ENCODE results near the gene GPC5.

The GPC5 gene

GRCh38 chr13:91934354-91934753 is 535.9 kb downstream of the GPC5 start:
- Histone ChIP-seq H3K9me3 (ENCODE audit: control insufficient read depth in 1 of 2, low read length in 2 of 2) (no peaks in the 10 kb centered on the region), H3K4me1 (ENCODE audit: control insufficient read depth in 1 of 2, insufficient read depth in 2 of 2, low read length in 2 of 2) (no peaks in the 10 kb centered on the region), H3K36me3 (ENCODE audit: control insufficient read depth in 1 of 2, insufficient read depth in 2 of 2, low read length in 2 of 2) (no peaks in the 10 kb centered on the region), H3K27me3 (ENCODE audit: low read depth, low read length) (no peaks in the 10 kb centered on the region), H3K27ac (ENCODE audit: low read length) (no peak overlapping the region), H3K4me3 (ENCODE audit: low read depth in 1 of 2, low read length in 2 of 2) (no peak overlapping the region)

DNA sequence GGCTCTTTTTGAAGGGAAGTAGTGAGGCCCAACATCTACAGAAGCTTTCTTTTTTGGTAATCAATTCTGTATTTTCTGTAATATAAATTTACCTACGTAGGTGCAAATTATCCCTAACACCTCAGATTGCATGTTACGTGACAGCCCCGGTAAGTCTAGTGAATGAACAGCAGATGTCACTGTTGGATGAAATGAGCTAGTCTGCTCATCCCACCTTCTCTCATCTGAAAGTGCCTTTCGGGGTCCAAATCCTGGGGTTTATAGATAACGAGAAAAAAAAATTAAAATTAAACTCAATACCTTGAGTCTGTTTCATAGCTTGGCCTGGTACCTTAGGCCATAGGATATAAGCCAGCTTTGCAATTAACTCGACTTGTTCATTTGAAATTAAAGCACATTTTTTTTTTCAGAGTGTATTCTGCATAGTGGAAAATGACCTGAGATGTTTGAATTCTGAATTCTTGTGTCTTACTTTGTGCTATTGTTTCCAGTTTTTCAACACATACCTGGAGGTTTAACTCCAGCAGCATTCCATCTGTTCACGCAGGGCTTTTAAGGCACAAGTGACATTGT is 548.2 kb downstream of the GPC5 start:
- H3K4me1 ChIP-seq (ENCODE audit: control insufficient read depth in 1 of 2, insufficient read depth in 2 of 2, low read length in 2 of 2), result no peaks in the 10 kb centered on the region
- no peaks in the 10 kb centered on the region for H3K36me3 ChIP-seq (ENCODE audit: control insufficient read depth in 1 of 2, insufficient read depth in 2 of 2, low read length in 2 of 2)
- H3K27me3 ChIP-seq (ENCODE audit: low read depth, low read length), result no peaks in the 10 kb centered on the region
- H3K4me3 ChIP-seq (ENCODE audit: low read depth in 1 of 2, low read length in 2 of 2), result no peak overlapping the region
- no peaks in the 10 kb centered on the region for H3K9me3 ChIP-seq (ENCODE audit: control insufficient read depth in 1 of 2, low read length in 2 of 2)
- no peak overlapping the region for H3K27ac ChIP-seq (ENCODE audit: low read length)

- no peaks in the 10 kb centered on the region for H3K27me3 ChIP-seq (ENCODE audit: low read depth, low read length)
- no peaks in the 10 kb centered on the region for H3K4me1 ChIP-seq (ENCODE audit: control insufficient read depth in 1 of 2, insufficient read depth in 2 of 2, low read length in 2 of 2)
- no peaks in the 10 kb centered on the region for H3K9me3 ChIP-seq (ENCODE audit: control insufficient read depth in 1 of 2, low read length in 2 of 2)
These were observed 550.3 kb downstream of the GPC5 start for GRCh38 chr13:91948736-91949135.

GRCh38 chr13:91950803-91951202 is 552.4 kb downstream of the GPC5 start:
- Histone ChIP-seq H3K4me3 (ENCODE audit: low read depth in 1 of 2, low read length in 2 of 2) (no peak overlapping the region), H3K4me1 (ENCODE audit: control insufficient read depth in 1 of 2, insufficient read depth in 2 of 2, low read length in 2 of 2) (no peaks in the 10 kb centered on the region), H3K27me3 (ENCODE audit: low read depth, low read length) (no peaks in the 10 kb centered on the region), H3K27ac (ENCODE audit: low read length) (no peak overlapping the region), H3K36me3 (ENCODE audit: control insufficient read depth in 1 of 2, insufficient read depth in 2 of 2, low read length in 2 of 2) (no peaks in the 10 kb centered on the region), H3K9me3 (ENCODE audit: control insufficient read depth in 1 of 2, low read length in 2 of 2) (no peaks in the 10 kb centered on the region)

More at GRCh38 chr13:91948736-91949135, 550.3 kb downstream of the GPC5 start:
- Histone ChIP-seq H3K36me3 (ENCODE audit: control insufficient read depth in 1 of 2, insufficient read depth in 2 of 2, low read length in 2 of 2) (no peaks in the 10 kb centered on the region), H3K27ac (ENCODE audit: low read length) (no peak overlapping the region), H3K4me3 (ENCODE audit: low read depth in 1 of 2, low read length in 2 of 2) (no peak overlapping the region)

DNA sequence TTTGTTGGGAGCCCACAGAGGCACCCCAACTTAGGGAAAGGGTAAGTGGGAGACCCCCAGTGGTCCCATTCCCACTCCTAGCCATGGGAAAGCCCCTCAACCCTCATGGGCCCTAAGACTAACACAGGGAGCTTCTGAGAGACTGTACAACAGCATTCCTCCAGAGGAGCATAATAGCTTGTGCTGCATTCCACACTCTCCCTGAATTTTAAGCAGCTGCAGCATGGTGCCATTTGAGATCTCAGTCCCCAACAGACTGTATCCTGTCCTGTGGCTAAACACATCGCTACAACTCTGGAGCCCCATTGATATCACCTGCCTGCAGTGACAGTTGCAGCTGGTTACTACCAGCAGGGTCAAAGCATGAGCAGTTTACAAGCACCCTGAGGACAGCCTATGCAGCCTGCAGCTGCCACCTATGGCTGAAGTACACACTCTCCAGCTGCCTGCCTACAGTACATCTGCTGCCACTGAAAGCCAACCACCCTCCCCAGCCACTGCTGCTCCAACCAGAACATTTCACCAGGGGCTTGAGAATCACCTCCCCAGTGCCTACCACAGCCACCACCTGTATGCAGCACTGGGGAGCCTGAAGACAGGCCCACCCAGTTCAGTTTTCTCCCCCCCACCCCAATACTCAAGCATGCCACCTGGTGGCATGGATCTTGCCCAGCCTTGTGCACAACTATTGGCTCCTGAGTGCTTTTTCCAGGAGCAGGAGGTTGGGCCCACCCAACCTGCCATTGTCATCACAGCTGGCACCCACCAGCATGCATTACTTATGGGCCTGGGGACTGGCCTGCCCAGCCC is 557.3 kb downstream of the GPC5 start:
- Histone ChIP-seq H3K27me3 (ENCODE audit: low read depth, low read length) (no peaks in the 10 kb centered on the region), H3K9me3 (ENCODE audit: control insufficient read depth in 1 of 2, low read length in 2 of 2) (no peaks in the 10 kb centered on the region), H3K4me1 (ENCODE audit: control insufficient read depth in 1 of 2, insufficient read depth in 2 of 2, low read length in 2 of 2) (no peaks in the 10 kb centered on the region), H3K4me3 (ENCODE audit: low read depth in 1 of 2, low read length in 2 of 2) (no peak overlapping the region), H3K36me3 (ENCODE audit: control insufficient read depth in 1 of 2, insufficient read depth in 2 of 2, low read length in 2 of 2) (no peaks in the 10 kb centered on the region), H3K27ac (ENCODE audit: low read length) (no peak overlapping the region)

DNA sequence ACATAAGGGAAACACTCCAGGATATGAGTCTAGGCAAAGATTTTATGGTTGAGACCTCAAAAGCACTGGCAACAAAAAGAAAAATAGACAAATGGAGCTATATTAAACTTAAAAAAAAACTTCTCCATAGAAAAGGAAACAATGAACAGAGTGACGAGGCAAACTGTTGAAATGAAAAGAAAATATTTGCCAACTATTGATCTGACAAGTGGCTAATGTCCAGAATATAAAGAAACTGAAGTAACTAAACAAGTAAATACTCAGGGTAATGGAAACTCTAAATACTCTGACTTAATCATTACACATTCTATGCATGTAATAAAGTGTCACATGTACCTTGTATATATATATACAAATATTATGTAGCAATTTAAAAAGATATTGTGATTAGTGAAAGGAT is 562.5 kb downstream of the GPC5 start:
- no peak overlapping the region for H3K27ac ChIP-seq (ENCODE audit: low read length)
- no peak overlapping the region for H3K4me3 ChIP-seq (ENCODE audit: low read depth in 1 of 2, low read length in 2 of 2)
- H3K36me3 ChIP-seq (ENCODE audit: control insufficient read depth in 1 of 2, insufficient read depth in 2 of 2, low read length in 2 of 2), result no peaks in the 10 kb centered on the region
- H3K4me1 ChIP-seq (ENCODE audit: control insufficient read depth in 1 of 2, insufficient read depth in 2 of 2, low read length in 2 of 2), result no peaks in the 10 kb centered on the region
- H3K9me3 ChIP-seq (ENCODE audit: control insufficient read depth in 1 of 2, low read length in 2 of 2), result peaks cover 0 to 2% of the 10 kb centered on the region in 2 donors
- H3K27me3 ChIP-seq (ENCODE audit: low read depth, low read length), result no peaks in the 10 kb centered on the region

GRCh38 chr13:91962946-91963345 is 564.5 kb downstream of the GPC5 start:
- no peaks in the 10 kb centered on the region for H3K36me3 ChIP-seq (ENCODE audit: control insufficient read depth in 1 of 2, insufficient read depth in 2 of 2, low read length in 2 of 2)
- H3K9me3 ChIP-seq (ENCODE audit: control insufficient read depth in 1 of 2, low read length in 2 of 2), result peaks cover 0 to 2% of the 10 kb centered on the region in 2 donors
- H3K4me1 ChIP-seq (ENCODE audit: control insufficient read depth in 1 of 2, insufficient read depth in 2 of 2, low read length in 2 of 2), result no peaks in the 10 kb centered on the region
- no peak overlapping the region for H3K27ac ChIP-seq (ENCODE audit: low read length)
- no peaks in the 10 kb centered on the region for H3K27me3 ChIP-seq (ENCODE audit: low read depth, low read length)
- no peak overlapping the region for H3K4me3 ChIP-seq (ENCODE audit: low read depth in 1 of 2, low read length in 2 of 2)

DNA sequence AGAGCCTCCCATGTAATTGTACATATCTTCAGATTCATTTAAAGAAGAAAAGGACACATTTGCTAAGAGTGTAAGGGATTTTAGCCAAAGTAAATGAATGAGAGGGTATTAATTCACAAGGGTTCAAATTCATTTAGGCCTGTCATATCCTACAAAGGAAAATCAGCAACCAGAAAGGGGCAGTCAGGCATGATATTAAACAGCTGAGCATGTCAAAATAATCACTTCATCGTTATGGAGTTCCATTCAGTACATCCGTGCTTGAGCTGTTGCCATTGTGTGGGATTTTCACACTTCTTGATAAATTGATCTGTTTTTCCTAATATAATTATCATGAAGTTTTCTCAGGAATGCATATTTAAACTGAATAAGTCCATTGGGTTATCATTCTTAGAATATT is 567.1 kb downstream of the GPC5 start:
- H3K9me3 ChIP-seq (ENCODE audit: control insufficient read depth in 1 of 2, low read length in 2 of 2), result peaks cover 0 to 2% of the 10 kb centered on the region in 2 donors
- no peaks in the 10 kb centered on the region for H3K4me1 ChIP-seq (ENCODE audit: control insufficient read depth in 1 of 2, insufficient read depth in 2 of 2, low read length in 2 of 2)
- no peak overlapping the region for H3K27ac ChIP-seq (ENCODE audit: low read length)
- no peak overlapping the region for H3K4me3 ChIP-seq (ENCODE audit: low read depth in 1 of 2, low read length in 2 of 2)
- no peaks in the 10 kb centered on the region for H3K27me3 ChIP-seq (ENCODE audit: low read depth, low read length)
- no peaks in the 10 kb centered on the region for H3K36me3 ChIP-seq (ENCODE audit: control insufficient read depth in 1 of 2, insufficient read depth in 2 of 2, low read length in 2 of 2)

DNA sequence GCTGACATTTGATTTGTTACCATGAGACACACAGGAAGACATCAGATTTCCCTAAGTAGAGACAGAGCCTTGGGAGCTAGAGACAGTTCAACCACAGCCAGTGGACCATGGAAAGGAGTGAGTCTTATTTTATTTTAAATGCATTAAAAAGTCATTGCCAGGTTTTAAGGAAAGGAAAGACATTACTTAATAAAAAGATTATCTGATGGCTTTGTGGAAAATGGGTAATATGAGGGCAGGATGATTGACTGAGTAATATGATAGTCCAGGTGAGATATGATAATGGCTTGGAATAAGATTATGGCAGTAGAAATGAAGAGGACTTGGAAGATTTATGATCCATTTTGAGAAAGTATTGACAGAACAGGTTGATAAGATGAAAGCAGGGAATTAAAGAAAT is 580.1 kb downstream of the GPC5 start:
- no peaks in the 10 kb centered on the region for H3K36me3 ChIP-seq (ENCODE audit: control insufficient read depth in 1 of 2, insufficient read depth in 2 of 2, low read length in 2 of 2)
- H3K4me3 ChIP-seq (ENCODE audit: low read depth in 1 of 2, low read length in 2 of 2), result no peak overlapping the region
- no peak overlapping the region for H3K27ac ChIP-seq (ENCODE audit: low read length)
- peaks cover 0 to 4% of the 10 kb centered on the region in 2 donors for H3K9me3 ChIP-seq (ENCODE audit: control insufficient read depth in 1 of 2, low read length in 2 of 2)
- no peaks in the 10 kb centered on the region for H3K27me3 ChIP-seq (ENCODE audit: low read depth, low read length)
- H3K4me1 ChIP-seq (ENCODE audit: control insufficient read depth in 1 of 2, insufficient read depth in 2 of 2, low read length in 2 of 2), result no peaks in the 10 kb centered on the region

- Histone ChIP-seq H3K9me3 (ENCODE audit: control insufficient read depth in 1 of 2, low read length in 2 of 2) (no peaks in the 10 kb centered on the region), H3K36me3 (ENCODE audit: control insufficient read depth in 1 of 2, insufficient read depth in 2 of 2, low read length in 2 of 2) (no peaks in the 10 kb centered on the region), H3K27me3 (ENCODE audit: low read depth, low read length) (no peaks in the 10 kb centered on the region), H3K4me1 (ENCODE audit: control insufficient read depth in 1 of 2, insufficient read depth in 2 of 2, low read length in 2 of 2) (no peaks in the 10 kb centered on the region), H3K27ac (ENCODE audit: low read length) (no peak overlapping the region), H3K4me3 (ENCODE audit: low read depth in 1 of 2, low read length in 2 of 2) (no peak overlapping the region)
These were observed 588.5 kb downstream of the GPC5 start for GRCh38 chr13:91986761-91987483.

DNA sequence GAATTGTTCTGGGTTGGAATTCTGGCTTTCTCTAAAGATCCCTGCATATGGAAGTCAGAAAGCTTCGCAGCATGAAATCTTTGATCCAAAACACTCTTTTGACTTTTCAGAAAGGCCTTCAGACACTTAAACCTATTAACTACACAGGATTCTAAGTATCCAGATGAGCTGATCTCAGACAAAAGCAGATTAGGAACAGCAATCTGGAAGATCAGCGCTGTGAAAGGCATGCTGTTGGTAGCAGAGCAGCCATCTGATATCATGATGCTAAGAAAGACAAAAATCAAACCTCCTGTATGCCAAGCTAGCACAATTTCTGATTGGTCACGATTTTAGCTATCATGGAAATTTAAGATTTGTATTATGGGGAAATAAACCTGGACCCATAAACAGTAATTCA is 589.9 kb downstream of the GPC5 start:
- H3K9me3 ChIP-seq (ENCODE audit: control insufficient read depth in 1 of 2, low read length in 2 of 2), result no peaks in the 10 kb centered on the region
- H3K27me3 ChIP-seq (ENCODE audit: low read depth, low read length), result no peaks in the 10 kb centered on the region
- H3K27ac ChIP-seq (ENCODE audit: low read length), result no peak overlapping the region
- no peak overlapping the region for H3K4me3 ChIP-seq (ENCODE audit: low read depth in 1 of 2, low read length in 2 of 2)
- H3K36me3 ChIP-seq (ENCODE audit: control insufficient read depth in 1 of 2, insufficient read depth in 2 of 2, low read length in 2 of 2), result no peaks in the 10 kb centered on the region
- H3K4me1 ChIP-seq (ENCODE audit: control insufficient read depth in 1 of 2, insufficient read depth in 2 of 2, low read length in 2 of 2), result no peaks in the 10 kb centered on the region
